CD8-positive, alpha-beta memory T cell (primary cell): Measurements from ENCODE around the gene TPRG1L. TPM values are rescaled to one million over a fixed set of nuclear protein-coding genes. Genes with fewer than 3 reads are reported as not detected.

Source experiments
- CTCF ChIA-PET: fragments of 350-600 bp; sonication (Branson Sonifier 250); formaldehyde crosslinking; loops from one replicate; lab custom pipeline; 2021; ENCODE audit warnings: antibody characterized with exemption; lab: Charles Lee
- POLR2A ChIA-PET: fragments of 350-600 bp; sonication (Branson Sonifier 250); formaldehyde crosslinking; loops from one replicate; lab custom pipeline; 2021; ENCODE audit warnings: antibody characterized with exemption; lab: Charles Lee
- DNase-seq, 5 donors: peaks; one replicate each; pipeline versions ENCODE4 v3.0.0 to v3.0.0-alpha.2; 2020 to 2022; ENCODE audit warnings: mixed read lengths in 1 of 5
- H3K27ac ChIP-seq: one replicate; pipeline ENCODE4 v1.7.0; 2013; ENCODE audit warnings: low read depth, mild to moderate bottlenecking, low read length, moderate library complexity
- H3K27me3 ChIP-seq: 2 replicates; pipeline ENCODE4 v1.7.0; 2013; ENCODE audit warnings: low read length, mild to moderate bottlenecking; ENCODE audit not compliant: insufficient read depth, poor library complexity, severe bottlenecking
- H3K36me3 ChIP-seq: 2 replicates; pipeline ENCODE4 v1.7.0; 2013; ENCODE audit warnings: mild to moderate bottlenecking, low read length, moderate library complexity; ENCODE audit not compliant: insufficient read depth
- H3K4me1 ChIP-seq: 2 replicates; pipeline ENCODE4 v1.7.0; 2013; ENCODE audit warnings: mild to moderate bottlenecking, low read length, moderate library complexity; ENCODE audit not compliant: insufficient read depth
- H3K4me3 ChIP-seq: 2 replicates; pipeline ENCODE4 v1.7.0; 2013; ENCODE audit warnings: mild to moderate bottlenecking, low read length
- H3K9me3 ChIP-seq: 2 replicates; pipeline ENCODE4 v1.7.0; 2013; ENCODE audit warnings: mild to moderate bottlenecking, low read length
- H3K27ac Mint-ChIP-seq, 8 donors: one replicate each; pipeline ENCODE4 v1.8.0; 2020 to 2021; ENCODE audit warnings: mixed read lengths in 8 of 8, mild to moderate bottlenecking in 6 of 8, inconsistent platforms in 3 of 8, moderate library complexity in 3 of 8
- H3K27me3 Mint-ChIP-seq, 2 donors: one replicate each; pipeline ENCODE4 v1.8.0; 2020 to 2021; ENCODE audit warnings: mixed read lengths in 2 of 2, mild to moderate bottlenecking in 1 of 2, moderate library complexity in 1 of 2
- H3K36me3 Mint-ChIP-seq, 3 donors: one replicate each; pipeline ENCODE4 v1.8.0; 2020 to 2021; ENCODE audit warnings: mixed read lengths in 3 of 3, inconsistent platforms in 1 of 3, mild to moderate bottlenecking in 1 of 3
- H3K4me1 Mint-ChIP-seq, 3 donors: one replicate each; pipeline ENCODE4 v1.8.0; 2020 to 2021; ENCODE audit warnings: mixed read lengths in 3 of 3, inconsistent platforms in 1 of 3, mild to moderate bottlenecking in 1 of 3
- H3K4me3 Mint-ChIP-seq, 7 donors: one replicate each; pipeline ENCODE4 v1.8.0; 2020 to 2021; ENCODE audit warnings: mixed read lengths in 7 of 7, mild to moderate bottlenecking in 6 of 7, moderate library complexity in 4 of 7, inconsistent platforms in 2 of 7
- H3K9me3 Mint-ChIP-seq, 5 donors: one replicate each; pipeline ENCODE4 v1.8.0; 2020 to 2022; ENCODE audit warnings: mixed read lengths in 5 of 5, mild to moderate bottlenecking in 3 of 5, moderate library complexity in 2 of 5, inconsistent platforms in 1 of 5
- polyA plus RNA-seq: library from polyadenylated mRNA; unstranded; fragments of 300-500 nt; fragmentation: Illumina TruSeq; gene quantifications from one replicate; pipeline ENCODE4 v1.2.3, GENCODE V29; 2021
- total RNA-seq, 2 experiments: library from RNA; stranded (reverse); gene quantifications; one replicate each; pipeline ENCODE4 v1.2.3, GENCODE V29; 2021

Gene TPRG1L
- total and polyA plus RNA-seq, 3 experiments from 2014 or later: 18.9 to 47.7 (median 21.1) TPM

DNA sequence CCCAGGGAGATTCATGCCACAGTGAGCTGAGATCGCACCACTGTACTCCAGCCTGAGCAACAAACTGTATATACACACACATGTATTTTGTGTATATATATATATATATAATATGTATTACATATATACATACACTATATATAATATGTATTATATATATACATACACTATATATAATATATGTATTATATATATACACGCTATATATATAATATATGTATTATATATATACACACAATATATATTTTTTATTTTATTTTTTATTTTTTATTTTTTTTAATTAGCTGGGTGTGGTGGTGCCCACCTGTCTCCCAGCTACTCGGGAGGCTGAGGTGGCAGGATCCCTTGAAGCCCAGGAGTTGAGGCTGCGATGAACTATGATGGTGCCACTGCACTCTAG is 36.8 kb downstream of the TPRG1L start:
- H3K27ac Mint-ChIP-seq: no peak overlapping the region
- Histone ChIP-seq H3K36me3 (no peaks in the 10 kb centered on the region), H3K4me1 (no peaks in the 10 kb centered on the region), H3K27ac (no peak overlapping the region), H3K9me3 (no peaks in the 10 kb centered on the region), H3K4me3 (no peak overlapping the region), H3K27me3 (no peaks in the 10 kb centered on the region)
- CTCF ChIA-PET: no interaction called here
- no peaks in the 10 kb centered on the region for H3K9me3 Mint-ChIP-seq
- peaks cover 10 to 40% of the 10 kb centered on the region in 2 donors for H3K27me3 Mint-ChIP-seq
- POLR2A ChIA-PET: no interaction called here
- H3K4me3 Mint-ChIP-seq: no peak overlapping the region
- no peaks in the 10 kb centered on the region for H3K36me3 Mint-ChIP-seq
- no peaks in the 10 kb centered on the region for H3K4me1 Mint-ChIP-seq
- no peak for DNase-seq

DNA sequence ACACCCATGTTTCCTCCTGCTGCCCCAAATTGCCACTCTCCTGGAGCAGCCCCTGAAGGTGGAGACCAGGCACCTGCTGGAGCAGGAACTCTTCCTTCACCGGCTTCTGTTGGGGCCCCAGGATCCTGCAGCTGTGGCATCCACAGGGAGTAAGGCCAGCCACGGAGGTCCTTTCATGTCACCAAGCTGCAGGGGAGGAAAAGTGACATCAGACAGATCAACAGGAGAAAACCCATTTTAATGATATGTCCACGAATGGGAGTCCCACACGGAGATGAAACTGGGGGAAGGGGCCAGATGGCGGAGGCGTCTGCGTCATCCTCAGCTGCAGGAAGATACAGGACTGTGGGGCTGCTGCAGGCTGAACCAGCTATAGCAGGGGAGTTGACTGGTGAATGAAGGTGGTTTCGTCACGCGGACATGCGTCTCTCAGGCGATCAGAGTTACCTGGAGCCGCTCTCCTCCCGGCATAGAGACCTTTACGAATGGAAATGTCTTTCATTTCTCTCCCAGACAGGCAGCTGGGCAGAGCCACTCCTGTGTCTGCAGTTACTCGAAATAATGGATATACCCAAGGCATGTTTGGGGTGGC is 37.4 kb downstream of the TPRG1L start:
- DNase-seq: no peak
- H3K36me3 ChIP-seq: no peaks in the 10 kb centered on the region
- ChIA-PET POLR2A (no interaction called here), CTCF (no interaction called here)
- H3K36me3 Mint-ChIP-seq: no peaks in the 10 kb centered on the region
- H3K9me3 Mint-ChIP-seq: no peaks in the 10 kb centered on the region
- H3K4me3 ChIP-seq: no peak overlapping the region
- peak overlapping the region in 1 of 7 donors; percentile 48 for H3K4me3 Mint-ChIP-seq
- no peaks in the 10 kb centered on the region for H3K27me3 ChIP-seq
- no peaks in the 10 kb centered on the region for H3K9me3 ChIP-seq
- no peak overlapping the region for H3K27ac Mint-ChIP-seq
- H3K4me1 ChIP-seq: no peaks in the 10 kb centered on the region
- H3K4me1 Mint-ChIP-seq: no peaks in the 10 kb centered on the region
- H3K27ac ChIP-seq: no peak overlapping the region
- peaks cover 11 to 37% of the 10 kb centered on the region in 2 donors for H3K27me3 Mint-ChIP-seq

DNA sequence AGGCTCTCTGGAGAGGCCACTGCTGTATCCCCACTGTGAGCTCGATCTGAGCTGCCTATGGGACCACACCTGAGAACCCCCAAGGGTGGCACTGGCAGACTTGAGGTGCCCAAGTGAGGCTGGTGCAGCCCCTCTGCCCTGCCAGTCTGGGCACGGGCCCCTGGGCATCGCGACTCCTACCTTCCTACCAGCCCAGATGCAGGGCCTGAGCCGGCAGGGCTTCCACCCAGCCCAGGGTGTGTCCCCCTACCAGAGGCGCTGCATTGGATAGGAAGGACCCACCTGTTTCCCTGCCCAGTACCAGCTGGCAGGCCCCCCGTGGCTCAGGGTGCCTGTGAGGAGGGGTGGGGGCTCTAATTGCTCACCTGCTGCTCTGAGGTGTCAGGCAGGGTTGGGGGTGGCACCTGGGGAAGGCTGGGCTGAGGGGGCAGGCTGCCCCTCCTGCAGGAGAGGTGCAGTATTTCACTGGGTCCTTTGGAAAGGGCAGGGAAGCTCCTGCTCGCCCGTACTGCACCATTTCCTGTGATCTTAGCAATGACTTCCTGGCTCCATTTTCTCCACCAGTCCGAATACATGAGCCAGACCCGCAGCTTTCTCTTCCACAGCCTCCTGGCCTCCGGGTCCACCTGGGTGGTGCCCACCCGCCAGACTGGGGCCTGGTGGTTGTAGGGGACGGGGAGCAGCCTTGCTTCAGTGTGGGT is 39.3 kb downstream of the TPRG1L start:
- H3K9me3 ChIP-seq: no peaks in the 10 kb centered on the region
- no peaks in the 10 kb centered on the region for H3K36me3 Mint-ChIP-seq
- no peak overlapping the region for H3K4me3 ChIP-seq
- no peaks in the 10 kb centered on the region for H3K27me3 ChIP-seq
- no peaks in the 10 kb centered on the region for H3K4me1 ChIP-seq
- no peaks in the 10 kb centered on the region for H3K36me3 ChIP-seq
- peaks cover 8 to 27% of the 10 kb centered on the region in 2 donors for H3K27me3 Mint-ChIP-seq
- no peaks in the 10 kb centered on the region for H3K9me3 Mint-ChIP-seq
- no peak overlapping the region for H3K27ac ChIP-seq
- no peaks in the 10 kb centered on the region for H3K4me1 Mint-ChIP-seq
- ChIA-PET POLR2A (no interaction called here), CTCF (no interaction called here)
- H3K4me3 Mint-ChIP-seq: no peak overlapping the region
- H3K27ac Mint-ChIP-seq: no peak overlapping the region
- peak in 1 of 5 donors; percentile 41 for DNase-seq

DNA sequence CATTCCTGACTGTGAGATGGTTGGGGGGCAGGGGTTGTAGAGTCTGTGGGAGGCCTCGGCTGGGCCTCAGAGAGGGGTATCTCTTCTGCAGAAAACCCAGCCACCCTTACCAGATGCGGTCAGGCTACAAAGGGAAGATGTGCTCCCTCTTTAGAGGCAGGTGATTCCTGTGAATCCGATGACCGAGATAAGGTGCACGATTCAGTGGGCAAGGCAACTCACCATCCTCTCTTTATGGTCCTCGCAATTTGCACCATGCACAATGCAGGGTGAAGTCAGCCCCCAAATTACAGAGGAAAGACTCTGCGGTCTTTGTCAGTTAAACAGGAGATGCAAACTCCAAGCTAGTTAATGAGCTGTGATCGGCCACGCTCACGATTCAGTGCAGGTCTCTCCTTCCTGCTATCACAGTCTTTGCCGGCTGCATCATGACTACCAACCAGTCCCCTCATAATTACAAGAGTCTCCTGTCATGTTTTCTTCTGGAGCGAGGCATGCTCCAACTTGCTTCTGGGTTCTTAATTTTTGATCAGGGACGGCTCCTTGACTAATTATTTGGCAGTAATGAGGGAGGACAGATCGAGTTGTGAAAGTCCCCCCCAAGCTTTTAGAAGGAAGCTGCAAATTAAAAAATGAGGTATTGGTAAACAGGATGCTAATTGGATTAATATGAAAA is 40.0 kb downstream of the TPRG1L start:
- no peak overlapping the region for H3K27ac Mint-ChIP-seq
- Histone ChIP-seq H3K4me3 (no peak overlapping the region), H3K27ac (no peak overlapping the region), H3K9me3 (no peaks in the 10 kb centered on the region), H3K4me1 (no peaks in the 10 kb centered on the region), H3K27me3 (no peaks in the 10 kb centered on the region), H3K36me3 (no peaks in the 10 kb centered on the region)
- no peak overlapping the region for H3K4me3 Mint-ChIP-seq
- no peaks in the 10 kb centered on the region for H3K36me3 Mint-ChIP-seq
- no peaks in the 10 kb centered on the region for H3K9me3 Mint-ChIP-seq
- H3K4me1 Mint-ChIP-seq: no peaks in the 10 kb centered on the region
- H3K27me3 Mint-ChIP-seq: peaks cover 8 to 25% of the 10 kb centered on the region in 2 donors
- CTCF ChIA-PET: no interaction called here
- POLR2A ChIA-PET: no interaction called here
- no peak for DNase-seq

DNA sequence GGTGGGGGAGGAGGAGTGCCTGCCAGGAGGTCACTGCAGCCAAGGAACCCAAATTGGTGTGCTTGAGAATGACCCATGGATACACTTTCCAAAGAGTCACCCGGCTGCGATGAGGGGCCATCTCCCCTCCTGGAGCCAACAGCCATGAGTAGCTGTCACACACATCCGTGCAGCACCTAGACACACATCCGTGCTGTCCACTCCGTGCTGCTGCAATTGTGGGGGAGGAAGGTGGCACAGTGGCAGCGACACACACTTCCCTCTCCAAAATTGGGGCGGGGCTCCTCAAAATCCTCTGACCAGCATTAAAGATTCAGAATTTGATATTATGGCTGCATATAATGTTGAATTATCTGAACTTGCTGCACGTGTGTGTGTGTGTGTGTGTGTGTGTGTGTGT is 43.3 kb downstream of the TPRG1L start:
- DNase-seq: no peak
- Mint-ChIP-seq H3K27ac (no peak overlapping the region), H3K36me3 (no peaks in the 10 kb centered on the region), H3K4me1 (peaks cover under 1% of the 10 kb centered on the region in 3 donors), H3K4me3 (no peak overlapping the region), H3K9me3 (no peaks in the 10 kb centered on the region), H3K27me3 (peaks cover 9 to 31% of the 10 kb centered on the region in 2 donors)
- CTCF ChIA-PET: no interaction called here
- H3K4me3 ChIP-seq: no peak overlapping the region
- no peak overlapping the region for H3K27ac ChIP-seq
- H3K9me3 ChIP-seq: no peaks in the 10 kb centered on the region
- H3K36me3 ChIP-seq: no peaks in the 10 kb centered on the region
- H3K27me3 ChIP-seq: no peaks in the 10 kb centered on the region
- POLR2A ChIA-PET: no interaction called here
- no peaks in the 10 kb centered on the region for H3K4me1 ChIP-seq

DNA sequence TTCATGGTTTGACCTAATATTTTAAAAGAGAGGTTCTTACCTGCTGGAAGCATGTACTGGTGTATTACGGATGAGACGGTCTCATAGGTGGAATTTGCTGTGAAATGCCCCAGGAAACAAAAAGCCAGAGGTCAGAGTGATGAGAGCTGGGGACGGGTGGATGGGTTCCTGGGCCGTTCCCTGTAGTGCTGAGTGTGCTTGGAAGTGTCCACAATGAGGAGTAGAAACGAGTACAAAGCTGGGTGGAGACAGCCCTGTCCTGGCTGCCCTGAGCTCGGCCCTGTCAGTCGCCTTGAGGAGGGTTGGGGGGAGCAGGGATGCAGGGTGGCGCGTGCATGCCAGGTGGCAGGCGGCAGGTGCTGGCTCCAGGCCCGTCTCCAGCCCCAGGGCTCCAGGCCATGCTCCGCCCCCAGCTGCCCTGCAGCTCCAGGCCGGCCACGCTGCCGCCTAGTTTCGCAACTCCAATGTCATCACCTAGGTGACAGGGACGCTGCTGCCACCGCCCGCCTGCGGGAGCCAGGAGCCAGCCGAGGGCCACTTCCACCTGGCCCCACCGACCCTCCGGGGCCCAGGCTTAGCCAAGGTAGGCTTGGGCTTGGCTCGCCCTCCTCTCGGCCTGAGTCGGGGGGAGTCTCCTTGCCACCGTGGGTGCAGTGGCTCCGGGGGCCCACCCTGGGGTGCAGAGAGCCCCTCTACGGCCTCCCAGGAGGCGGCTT is 43.9 kb downstream of the TPRG1L start:
- DNase-seq: peak in 1 of 5 donors; percentile 41
- POLR2A ChIA-PET: no interaction called here
- no peaks in the 10 kb centered on the region for H3K9me3 ChIP-seq
- Mint-ChIP-seq H3K4me1 (peaks cover 5 to 6% (median 5%) of the 10 kb centered on the region in 3 donors), H3K4me3 (no peak overlapping the region), H3K27ac (no peak overlapping the region), H3K36me3 (no peaks in the 10 kb centered on the region), H3K9me3 (no peaks in the 10 kb centered on the region), H3K27me3 (peaks cover 13 to 35% of the 10 kb centered on the region in 2 donors)
- H3K36me3 ChIP-seq: no peaks in the 10 kb centered on the region
- H3K27ac ChIP-seq: no peak overlapping the region
- no peaks in the 10 kb centered on the region for H3K4me1 ChIP-seq
- CTCF ChIA-PET: interaction anchor here (1.2 kb wide), 1 partner anchor 70 kb away, joined by 3 read pairs; no protein-coding TSS in a partner anchor
- no peak overlapping the region for H3K4me3 ChIP-seq
- no peaks in the 10 kb centered on the region for H3K27me3 ChIP-seq

DNA sequence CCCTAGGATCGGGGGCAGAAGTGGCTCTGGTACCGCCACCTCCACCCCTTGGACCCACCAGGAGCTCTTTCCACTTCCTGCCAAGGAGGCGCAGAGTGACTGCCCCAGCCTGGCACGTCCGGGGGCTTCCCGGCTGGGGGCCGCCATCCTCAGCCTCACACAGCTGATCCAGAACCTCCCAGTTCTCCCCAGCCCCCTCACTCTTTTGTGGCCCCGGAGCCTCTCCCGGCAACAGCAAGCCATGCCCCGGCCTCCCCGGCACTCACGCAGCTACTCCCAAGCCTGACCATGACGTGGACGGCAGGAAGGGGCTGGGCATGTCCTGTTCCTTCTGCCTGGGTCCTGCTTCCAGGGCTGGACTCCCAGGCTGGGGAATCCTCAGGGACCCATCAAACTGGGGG is 44.6 kb downstream of the TPRG1L start:
- H3K27ac ChIP-seq: no peak overlapping the region
- no peaks in the 10 kb centered on the region for H3K36me3 ChIP-seq
- CTCF ChIA-PET: interaction anchor here (1.2 kb wide), 1 partner anchor 70 kb away, joined by 3 read pairs; no protein-coding TSS in a partner anchor
- no peaks in the 10 kb centered on the region for H3K9me3 ChIP-seq
- no peaks in the 10 kb centered on the region for H3K4me1 ChIP-seq
- DNase-seq: no peak
- Mint-ChIP-seq H3K27me3 (peaks cover 13 to 36% of the 10 kb centered on the region in 2 donors), H3K9me3 (no peaks in the 10 kb centered on the region), H3K4me3 (no peak overlapping the region), H3K36me3 (no peaks in the 10 kb centered on the region), H3K27ac (no peak overlapping the region), H3K4me1 (peaks cover 5 to 6% (median 5%) of the 10 kb centered on the region in 3 donors)
- no peaks in the 10 kb centered on the region for H3K27me3 ChIP-seq
- POLR2A ChIA-PET: no interaction called here
- H3K4me3 ChIP-seq: no peak overlapping the region
